ENCODE data around the gene ZWILCH. TPM values are rescaled to one million over a fixed set of nuclear protein-coding genes. Genes with fewer than 3 reads are reported as not detected.
A peak's percentile ranks its signal among the peaks of the same experiment; 100 is the strongest.

ZWILCH gene
- total RNA-seq, 1 experiment from 2014 or later, result 50.2 TPM

DNA sequence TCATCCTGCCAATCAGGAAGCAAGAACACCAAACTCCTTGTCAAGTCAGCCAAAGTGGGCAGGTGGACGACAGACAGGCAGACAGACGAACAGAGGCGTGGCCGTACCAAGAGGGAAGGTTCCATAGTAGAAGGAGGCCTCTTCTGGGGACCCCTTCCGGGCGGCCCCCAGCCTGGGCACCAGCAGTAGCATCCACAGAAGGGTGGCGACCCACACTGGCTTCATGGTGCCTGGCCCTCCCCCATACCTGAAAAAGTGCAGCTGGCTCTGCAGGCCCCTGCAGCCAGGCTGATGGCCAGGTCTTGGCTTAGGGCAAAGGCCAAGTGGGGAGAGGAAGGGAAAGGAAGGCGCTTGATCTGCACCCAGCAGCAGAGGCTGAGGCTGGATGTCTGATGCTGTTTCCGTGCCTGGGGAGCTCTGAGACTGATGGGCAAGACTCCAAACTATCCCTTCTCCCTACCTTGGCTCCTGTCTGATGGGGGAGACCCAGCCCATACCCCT, 60.1 kb downstream of the ZWILCH start (continued):
- TF ChIP-seq ARID4B (CRISPR knock-in tag; IDR thresholded peaks at IDR 0.05; ENCODE audit: borderline replicate concordance), result no peak
- no peak for TF ChIP-seq ETV6 (CRISPR knock-in tag; IDR thresholded peaks at IDR 0.05)
- TF ChIP-seq NFYB (CRISPR knock-in tag; conservative IDR thresholded peaks at IDR 0.05; ENCODE audit: low read depth), result no peak
- TF ChIP-seq, protein P1, sequence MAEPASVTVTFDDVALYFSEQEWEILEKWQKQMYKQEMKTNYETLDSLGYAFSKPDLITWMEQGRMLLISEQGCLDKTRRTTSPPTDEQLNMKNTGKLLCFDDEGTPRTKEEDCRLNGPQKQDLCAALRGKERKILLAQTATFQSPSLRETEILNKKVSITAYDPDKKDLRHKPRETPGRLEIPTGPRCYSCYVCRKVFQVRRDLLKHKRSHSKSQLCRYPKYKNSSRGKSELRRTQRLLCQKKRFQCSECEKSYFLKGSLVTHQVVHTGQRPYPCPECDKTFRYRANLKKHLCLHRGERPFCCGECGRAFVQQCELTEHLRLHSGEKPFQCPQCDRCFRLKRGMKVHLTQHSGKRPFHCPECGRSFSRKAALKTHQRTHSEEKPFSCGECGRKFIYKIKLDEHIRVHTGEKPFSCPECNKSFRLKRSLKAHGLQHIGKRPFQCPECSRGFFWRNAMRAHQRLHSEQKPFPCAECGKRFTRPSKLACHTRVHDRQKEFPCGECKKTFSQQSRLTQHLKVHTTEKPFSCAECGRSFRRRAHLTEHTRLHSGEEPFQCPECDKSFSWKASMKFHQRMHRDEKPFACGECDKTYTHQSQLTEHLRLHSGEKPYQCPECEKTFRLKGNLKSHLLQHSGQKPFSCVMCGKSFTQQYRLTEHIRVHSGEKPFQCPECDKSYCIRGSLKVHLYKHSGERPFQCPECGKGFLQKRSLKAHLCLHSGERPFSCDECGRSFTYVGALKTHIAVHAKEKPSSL (CRISPR knock-in tag; conservative IDR thresholded peaks at IDR 0.05), result no peak

- ATAC-seq, result peak; percentile 76
These were observed 60.6 kb downstream of the ZWILCH start, which contains the start of gene LCTL for GRCh38 chr15:66565741-66566144. Gene LCTL (minus strand): TSS chr15:66565998. CDS start chr15:66565365, 633 bp downstream.

GRCh38 chr15:66566963-66567531, 61.9 kb downstream of the ZWILCH start:
- ChIA-PET CTCF (interaction anchor here (0.5 to 2.6 kb wide), 24 partner anchors 9 to 796 kb away, joined by 3 to 20 read pairs (median 5); partner anchors contain the start of genes SNAPC5 and ZWILCH), POLR2A (no interaction called here)
- peak; percentile 77 for DNase-seq (ENCODE audit: low spot score)
- TF ChIP-seq ZNF121 (CRISPR knock-in tag; IDR thresholded peaks at IDR 0.05) (peak; percentile 82), GRHL2 (CRISPR knock-in tag; IDR thresholded peaks at IDR 0.05; ENCODE audit: insufficient replicate concordance, severe bottlenecking) (no peak)
- TF ChIP-seq, protein P2, sequence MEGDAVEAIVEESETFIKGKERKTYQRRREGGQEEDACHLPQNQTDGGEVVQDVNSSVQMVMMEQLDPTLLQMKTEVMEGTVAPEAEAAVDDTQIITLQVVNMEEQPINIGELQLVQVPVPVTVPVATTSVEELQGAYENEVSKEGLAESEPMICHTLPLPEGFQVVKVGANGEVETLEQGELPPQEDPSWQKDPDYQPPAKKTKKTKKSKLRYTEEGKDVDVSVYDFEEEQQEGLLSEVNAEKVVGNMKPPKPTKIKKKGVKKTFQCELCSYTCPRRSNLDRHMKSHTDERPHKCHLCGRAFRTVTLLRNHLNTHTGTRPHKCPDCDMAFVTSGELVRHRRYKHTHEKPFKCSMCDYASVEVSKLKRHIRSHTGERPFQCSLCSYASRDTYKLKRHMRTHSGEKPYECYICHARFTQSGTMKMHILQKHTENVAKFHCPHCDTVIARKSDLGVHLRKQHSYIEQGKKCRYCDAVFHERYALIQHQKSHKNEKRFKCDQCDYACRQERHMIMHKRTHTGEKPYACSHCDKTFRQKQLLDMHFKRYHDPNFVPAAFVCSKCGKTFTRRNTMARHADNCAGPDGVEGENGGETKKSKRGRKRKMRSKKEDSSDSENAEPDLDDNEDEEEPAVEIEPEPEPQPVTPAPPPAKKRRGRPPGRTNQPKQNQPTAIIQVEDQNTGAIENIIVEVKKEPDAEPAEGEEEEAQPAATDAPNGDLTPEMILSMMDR (IDR thresholded peaks at IDR 0.05), result peak; percentile 63
- Mint-ChIP-seq H3K27ac (peak overlapping the region; percentile 91), H3K9me3 (no peaks in the 10 kb centered on the region), H3K4me1 (peaks cover 30% of the 10 kb centered on the region), H3K36me3 (no peaks in the 10 kb centered on the region), H3K27me3 (ENCODE audit: low read depth) (no peaks in the 10 kb centered on the region), H3K4me3 (peak overlapping the region; percentile 19; the same call in 1 of the 2 replicates)
- ATAC-seq, result peak; percentile 49

More at GRCh38 chr15:66565741-66566144, 60.6 kb downstream of the ZWILCH start, which contains the start of gene LCTL:
- no peaks in the 10 kb centered on the region for H3K36me3 Mint-ChIP-seq
- H3K4me3 Mint-ChIP-seq, result peak within 1 kb of the TSS; percentile 51
- POLR2A ChIA-PET, result interaction anchor here (0.5 kb wide), 2 partner anchors 12 to 17 kb away, joined by 3 to 6 read pairs; no protein-coding TSS in a partner anchor
- peak within 1 kb of the TSS; percentile 91 for H3K27ac Mint-ChIP-seq
- CTCF ChIA-PET, result interaction anchor here (0.7 to 2.6 kb wide), 20 partner anchors 13 to 854 kb away, joined by 3 to 20 read pairs (median 4); partner anchors contain the start of genes SMAD6 and SNAPC5
- no peaks in the 10 kb centered on the region for H3K27me3 Mint-ChIP-seq (ENCODE audit: low read depth)
- TF ChIP-seq ETV6 (CRISPR knock-in tag; IDR thresholded peaks at IDR 0.05) (peak; percentile 59; the same call in 1 of the 2 replicates), NR2C2 (CRISPR knock-in tag; IDR thresholded peaks at IDR 0.05) (no peak), ZNF121 (CRISPR knock-in tag; IDR thresholded peaks at IDR 0.05) (no peak)
- H3K4me1 Mint-ChIP-seq, result peaks cover 30% of the 10 kb centered on the region
- peak; percentile 71 for DNase-seq (ENCODE audit: low spot score)
- H3K9me3 Mint-ChIP-seq, result no peaks in the 10 kb centered on the region

GRCh38 chr15:66567897-66568296, 62.8 kb downstream of the ZWILCH start:
- no peaks in the 10 kb centered on the region for H3K27me3 Mint-ChIP-seq (ENCODE audit: low read depth)
- H3K4me3 Mint-ChIP-seq, result no peak overlapping the region
- no peak overlapping the region for H3K27ac Mint-ChIP-seq
- H3K9me3 Mint-ChIP-seq, result no peaks in the 10 kb centered on the region
- H3K36me3 Mint-ChIP-seq, result no peaks in the 10 kb centered on the region
- ATAC-seq, result no peak
- peaks cover 30% of the 10 kb centered on the region for H3K4me1 Mint-ChIP-seq
- CTCF ChIA-PET, result interaction anchor here (0.9 to 2.6 kb wide), 3 partner anchors 69 to 206 kb away, joined by 4 to 11 read pairs (median 5); no protein-coding TSS in a partner anchor
- POLR2A ChIA-PET, result no interaction called here
- no peak for DNase-seq (ENCODE audit: low spot score)
- TF ChIP-seq SMAD3 (CRISPR knock-in tag; IDR thresholded peaks at IDR 0.05; ENCODE audit: borderline replicate concordance) (no peak), ZNF138 (CRISPR knock-in tag; conservative IDR thresholded peaks at IDR 0.05) (no peak), ZNF263 (CRISPR knock-in tag; IDR thresholded peaks at IDR 0.05; ENCODE audit: low read depth) (no peak), ZNF423 (CRISPR knock-in tag; IDR thresholded peaks at IDR 0.05) (no peak)
- TF ChIP-seq, protein P3, sequence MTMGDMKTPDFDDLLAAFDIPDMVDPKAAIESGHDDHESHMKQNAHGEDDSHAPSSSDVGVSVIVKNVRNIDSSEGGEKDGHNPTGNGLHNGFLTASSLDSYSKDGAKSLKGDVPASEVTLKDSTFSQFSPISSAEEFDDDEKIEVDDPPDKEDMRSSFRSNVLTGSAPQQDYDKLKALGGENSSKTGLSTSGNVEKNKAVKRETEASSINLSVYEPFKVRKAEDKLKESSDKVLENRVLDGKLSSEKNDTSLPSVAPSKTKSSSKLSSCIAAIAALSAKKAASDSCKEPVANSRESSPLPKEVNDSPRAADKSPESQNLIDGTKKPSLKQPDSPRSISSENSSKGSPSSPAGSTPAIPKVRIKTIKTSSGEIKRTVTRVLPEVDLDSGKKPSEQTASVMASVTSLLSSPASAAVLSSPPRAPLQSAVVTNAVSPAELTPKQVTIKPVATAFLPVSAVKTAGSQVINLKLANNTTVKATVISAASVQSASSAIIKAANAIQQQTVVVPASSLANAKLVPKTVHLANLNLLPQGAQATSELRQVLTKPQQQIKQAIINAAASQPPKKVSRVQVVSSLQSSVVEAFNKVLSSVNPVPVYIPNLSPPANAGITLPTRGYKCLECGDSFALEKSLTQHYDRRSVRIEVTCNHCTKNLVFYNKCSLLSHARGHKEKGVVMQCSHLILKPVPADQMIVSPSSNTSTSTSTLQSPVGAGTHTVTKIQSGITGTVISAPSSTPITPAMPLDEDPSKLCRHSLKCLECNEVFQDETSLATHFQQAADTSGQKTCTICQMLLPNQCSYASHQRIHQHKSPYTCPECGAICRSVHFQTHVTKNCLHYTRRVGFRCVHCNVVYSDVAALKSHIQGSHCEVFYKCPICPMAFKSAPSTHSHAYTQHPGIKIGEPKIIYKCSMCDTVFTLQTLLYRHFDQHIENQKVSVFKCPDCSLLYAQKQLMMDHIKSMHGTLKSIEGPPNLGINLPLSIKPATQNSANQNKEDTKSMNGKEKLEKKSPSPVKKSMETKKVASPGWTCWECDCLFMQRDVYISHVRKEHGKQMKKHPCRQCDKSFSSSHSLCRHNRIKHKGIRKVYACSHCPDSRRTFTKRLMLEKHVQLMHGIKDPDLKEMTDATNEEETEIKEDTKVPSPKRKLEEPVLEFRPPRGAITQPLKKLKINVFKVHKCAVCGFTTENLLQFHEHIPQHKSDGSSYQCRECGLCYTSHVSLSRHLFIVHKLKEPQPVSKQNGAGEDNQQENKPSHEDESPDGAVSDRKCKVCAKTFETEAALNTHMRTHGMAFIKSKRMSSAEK (CRISPR knock-in tag; IDR thresholded peaks at IDR 0.05; ENCODE audit: borderline replicate concordance), result no peak

Data from WTC11 (cell line).